HCT116 (cell line): ENCODE results near the gene ASPG. TPM values are rescaled to one million over a fixed set of nuclear protein-coding genes. Genes with fewer than 3 reads are reported as not detected.

Source experiments
- ATAC-seq: fragments of 200-7000 bp; cut with Tn5 transposase; 2 replicates; pipeline ENCODE4 v1.9.1; 2020; ENCODE audit warnings: mild to moderate bottlenecking, moderate library complexity
- BruUV-seq: library from RNA; stranded (reverse); fragments of 400-500 nt; replicated peaks from 2 replicates; lab custom pipeline; 2021; lab: Mats Ljungman, UMichigan
- CTCF ChIA-PET: fragments of 300-600 bp; sonication (Branson Sonifier 250); formaldehyde crosslinking; loops from one replicate; lab custom pipeline; 2021; ENCODE audit warnings: antibody characterized with exemption; lab: Charles Lee
- POLR2A ChIA-PET: fragments of 300-600, 350-600 bp; sonication (Branson Sonifier 250); formaldehyde crosslinking; loops from one replicate; lab custom pipeline; 2021; ENCODE audit warnings: antibody characterized with exemption; lab: Charles Lee
- RAD21 ChIA-PET, 2 experiments: fragments of 300-600 bp; sonication (Branson Sonifier 250); formaldehyde crosslinking; loops; one replicate each; lab custom pipeline; 2023; ENCODE audit warnings: low total read pairs in 2 of 2; ENCODE audit not compliant: uncharacterized antibody in 2 of 2, unreplicated experiment in 2 of 2, low non-redundant PET in 1 of 2; lab: Charles Lee
- DNase-seq: peaks from one replicate; pipeline ENCODE4 v3.0.0-alpha.2; 2010; ENCODE audit warnings: low read depth, low spot score
- H2AFZ ChIP-seq: fragments of 200-600 bp; shearing (Covaris generic), sonication (generic); 2 replicates; pipeline ENCODE4 v1.6.1; 2017; ENCODE audit warnings: low read depth, mixed run types, mixed read lengths, antibody characterized with exemption, low read length; ENCODE audit not compliant: poor library complexity, severe bottlenecking
- H3K27ac ChIP-seq: 2 replicates; pipeline ENCODE4 v1.5.1; 2012; ENCODE audit warnings: low read depth, low read length
- H3K27me3 ChIP-seq: fragments of 200-600 bp; sonication (generic); 2 replicates; pipeline ENCODE4 v1.6.1; 2016; ENCODE audit warnings: mixed run types, low read length, mixed read lengths; ENCODE audit not compliant: insufficient read depth
- H3K36me3 ChIP-seq, 2 experiments: fragments of 200-500 bp in 1 of 2; fragments of 200-600 bp in 1 of 2; sonication (Bioruptor generic) in 1 of 2; sonication (generic) in 1 of 2; 2 replicates each; pipeline versions ENCODE4 v1.5.1 to v1.6.1; 2014 to 2016; ENCODE audit warnings: low read length in 2 of 2, inconsistent platforms in 1 of 2, mixed read lengths in 1 of 2, mixed run types in 1 of 2; ENCODE audit not compliant: insufficient read depth in 2 of 2, control insufficient read depth in 1 of 2
- H3K4me1 ChIP-seq, 2 experiments: fragments of 200-600 bp in 1 of 2; sonication (generic) in 1 of 2; 2 replicates each; pipeline versions ENCODE4 v1.5.1 to v1.6.1; 2012 to 2017; ENCODE audit warnings: low read length in 2 of 2, inconsistent platforms in 1 of 2, mild to moderate bottlenecking in 1 of 2, mixed read lengths in 1 of 2, mixed run types in 1 of 2, moderate library complexity in 1 of 2; ENCODE audit not compliant: insufficient read depth in 2 of 2, control insufficient read depth in 1 of 2
- H3K4me2 ChIP-seq: fragments of 200-600 bp; sonication (generic); 2 replicates; pipeline ENCODE4 v1.6.1; 2017; ENCODE audit warnings: mixed run types, low read length, mixed read lengths
- H3K4me3 ChIP-seq, 2 experiments: fragments of 200-600 bp in 1 of 2; sonication (generic) in 1 of 2; replicated peaks in 1 of 2; 2 replicates each; pipeline ENCODE4 v1.5.1; 2011 to 2016; ENCODE audit warnings: low read length in 2 of 2, control low read depth in 1 of 2, low read depth in 1 of 2, mild to moderate bottlenecking in 1 of 2, mixed read lengths in 1 of 2, mixed run types in 1 of 2
- H3K79me2 ChIP-seq: fragments of 200-600 bp; sonication (generic); 2 replicates; pipeline ENCODE4 v1.6.1; 2017; ENCODE audit warnings: mild to moderate bottlenecking, mixed run types, low read length, moderate library complexity, mixed read lengths; ENCODE audit not compliant: insufficient read depth
- H3K9ac ChIP-seq: fragments of 200-600 bp; sonication (generic); 2 replicates; pipeline ENCODE4 v1.6.1; 2016; ENCODE audit warnings: low read length, mixed read lengths
- H3K9me2 ChIP-seq: fragments of 200-600 bp; sonication (generic), shearing (Covaris generic); 2 replicates; pipeline ENCODE4 v1.6.1; 2017; ENCODE audit warnings: mixed run types, mild to moderate bottlenecking, moderate library complexity; ENCODE audit not compliant: insufficient read depth
- H3K9me3 ChIP-seq, 2 experiments: fragments of 200-500 bp in 1 of 2; fragments of 200-600 bp in 1 of 2; sonication (Bioruptor generic) in 1 of 2; sonication (generic) in 1 of 2; 2 replicates each; pipeline ENCODE4 v1.6.1; 2014 to 2017; ENCODE audit warnings: low read length in 2 of 2, mixed read lengths in 2 of 2, inconsistent platforms in 1 of 2, low read depth in 1 of 2, mild to moderate bottlenecking in 1 of 2, mixed run types in 1 of 2, moderate library complexity in 1 of 2; ENCODE audit not compliant: control insufficient read depth in 1 of 2, insufficient read depth in 1 of 2
- H4K20me1 ChIP-seq: fragments of 200-600 bp; sonication (generic), shearing (Covaris generic); 2 replicates; pipeline ENCODE4 v1.6.1; 2017; ENCODE audit warnings: mixed run types, mild to moderate bottlenecking, moderate library complexity; ENCODE audit not compliant: insufficient read depth
- CBX3 ChIP-seq: IDR thresholded peaks from 2 replicates; pipeline ENCODE4 v1.6.1; 2012; ENCODE audit warnings: low read depth
- EGR1 ChIP-seq: IDR thresholded peaks from 2 replicates; pipeline ENCODE4 v1.6.1; 2012; ENCODE audit warnings: low read depth
- FOSL1 ChIP-seq: IDR thresholded peaks from 2 replicates; pipeline ENCODE4 v1.6.1; 2012; ENCODE audit warnings: low read depth
- JUND ChIP-seq: IDR thresholded peaks from 2 replicates; pipeline ENCODE4 v1.6.1; 2012
- POLR2A ChIP-seq: IDR thresholded peaks from 2 replicates; pipeline ENCODE4 v1.7.0; 2011; ENCODE audit warnings: borderline replicate concordance; ENCODE audit not compliant: insufficient read depth, insufficient read length; ENCODE audit errors: extremely low read depth
- RAD21 ChIP-seq: IDR thresholded peaks from 2 replicates; pipeline ENCODE4 v1.6.1; 2012; ENCODE audit warnings: low read depth, mild to moderate bottlenecking
- SIN3A ChIP-seq: IDR thresholded peaks from 2 replicates; pipeline ENCODE4 v1.6.1; 2012; ENCODE audit warnings: low read depth
- SP1 ChIP-seq: IDR thresholded peaks from 2 replicates; pipeline ENCODE4 v1.6.1; 2012; ENCODE audit warnings: low read depth
- TCF7L2 ChIP-seq: IDR thresholded peaks from 2 replicates; pipeline ENCODE4 v1.7.0; 2011; ENCODE audit warnings: borderline replicate concordance, inconsistent platforms; ENCODE audit not compliant: insufficient read depth, insufficient read length; ENCODE audit errors: extremely low read depth
- intact Hi-C: fragments of 100-400 bp; cut with micrococcal nuclease; formaldehyde crosslinking; loops from 2 replicates; pipeline ENCODE4 v1.10.0; 2022
- total RNA-seq: library from RNA; stranded (reverse); gene quantifications from one replicate; pipeline ENCODE4 v1.2.1, GENCODE V29; 2021; ENCODE audit not compliant: unreplicated experiment
- TF ChIP-seq, protein P1 (sequence below): IDR thresholded peaks from 2 replicates; pipeline ENCODE4 v1.6.1; 2012
- TF ChIP-seq, protein P2 (sequence below), 3 experiments: fragments of 200-600 bp in 1 of 3; sonication (generic) in 1 of 3; IDR thresholded peaks in 2 of 3; conservative IDR thresholded peaks in 1 of 3; 2 replicates each; pipeline ENCODE4 v1.5.1; 2012 to 2017; ENCODE audit warnings: low read depth in 2 of 3, low read length in 2 of 3, antibody characterized with exemption in 1 of 3, borderline replicate concordance in 1 of 3, control low read depth in 1 of 3, mild to moderate bottlenecking in 1 of 3, mixed read lengths in 1 of 3, mixed run types in 1 of 3, moderate library complexity in 1 of 3; ENCODE audit not compliant: insufficient read depth in 1 of 3

Gene ASPG
- total RNA-seq, 1 experiment from 2014 or later, result not detected

DNA sequence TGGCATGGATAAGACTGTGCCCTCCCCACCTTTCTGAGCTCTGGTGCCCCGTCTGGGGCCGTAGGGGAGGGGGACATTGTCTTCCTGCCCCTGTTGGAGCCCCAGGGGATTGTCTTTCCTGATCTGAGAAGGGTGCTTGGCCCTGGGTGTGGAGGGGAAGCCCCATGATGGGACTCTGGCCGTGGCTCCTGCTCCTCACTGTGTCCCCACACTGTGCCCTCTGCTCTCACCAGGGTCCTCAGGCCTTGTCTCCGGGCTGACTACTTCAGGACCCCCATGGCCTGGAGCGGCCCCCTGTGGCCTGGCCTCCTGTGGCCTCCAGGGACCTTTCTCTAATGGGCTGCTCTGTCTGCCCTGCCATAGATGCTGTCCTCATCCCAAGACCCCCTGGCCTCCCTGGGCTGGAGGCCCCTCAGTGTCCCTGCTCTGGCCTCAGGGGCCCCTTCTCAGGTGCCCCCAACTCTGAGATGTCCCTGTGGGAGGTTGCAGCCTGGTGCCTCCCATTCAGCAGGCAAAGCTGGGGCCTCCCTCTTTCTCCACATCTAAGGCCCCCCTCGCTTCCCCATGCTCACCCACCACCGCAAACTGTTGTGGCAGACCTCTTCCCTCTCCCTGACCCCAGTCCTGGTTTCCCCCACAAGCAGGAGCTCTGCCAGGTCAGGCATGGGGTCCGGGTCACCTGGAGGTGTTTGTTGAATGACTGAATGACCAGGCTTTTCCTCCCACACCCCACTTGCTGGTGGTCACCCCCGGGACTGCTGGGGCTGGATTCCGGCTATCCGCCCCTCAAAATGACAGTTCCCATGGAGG lies 56.8 kb downstream of the ASPG start:
- DNase-seq (no peak), ATAC-seq (no peak)
- Histone ChIP-seq H4K20me1 (no peaks in the 10 kb centered on the region), H3K4me3 (no peak overlapping the region), H3K4me2 (no peak overlapping the region), H2AFZ (no peak overlapping the region), H3K79me2 (peaks cover 28% of the 10 kb centered on the region; the same call in 1 of the 2 replicates), H3K9me2 (no peaks in the 10 kb centered on the region), H3K4me1 (peaks cover 8 to 23% of the 10 kb centered on the region in 2 experiments; a peak in 3 of 4 replicates), H3K27me3 (no peaks in the 10 kb centered on the region), H3K27ac (no peak overlapping the region), H3K9me3 (no peaks in the 10 kb centered on the region)
- ChIA-PET POLR2A (no interaction called here), CTCF (interaction anchor here (1.4 kb wide), 1 partner anchor 422 kb away, joined by 3 read pairs; no protein-coding TSS in a partner anchor), RAD21 (no interaction called here)
- no TSS peak for BruUV-seq
- intact Hi-C loops, result no loop called here
- TF ChIP-seq FOSL1 (no peak), RAD21 (no peak), SP1 (no peak), CBX3 (no peak), SIN3A (no peak), POLR2A (no peak), JUND (no peak), EGR1 (no peak), TCF7L2 (no peak)
- TF ChIP-seq, protein P1, sequence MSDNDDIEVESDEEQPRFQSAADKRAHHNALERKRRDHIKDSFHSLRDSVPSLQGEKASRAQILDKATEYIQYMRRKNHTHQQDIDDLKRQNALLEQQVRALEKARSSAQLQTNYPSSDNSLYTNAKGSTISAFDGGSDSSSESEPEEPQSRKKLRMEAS, result no peak
- TF ChIP-seq, protein P2, sequence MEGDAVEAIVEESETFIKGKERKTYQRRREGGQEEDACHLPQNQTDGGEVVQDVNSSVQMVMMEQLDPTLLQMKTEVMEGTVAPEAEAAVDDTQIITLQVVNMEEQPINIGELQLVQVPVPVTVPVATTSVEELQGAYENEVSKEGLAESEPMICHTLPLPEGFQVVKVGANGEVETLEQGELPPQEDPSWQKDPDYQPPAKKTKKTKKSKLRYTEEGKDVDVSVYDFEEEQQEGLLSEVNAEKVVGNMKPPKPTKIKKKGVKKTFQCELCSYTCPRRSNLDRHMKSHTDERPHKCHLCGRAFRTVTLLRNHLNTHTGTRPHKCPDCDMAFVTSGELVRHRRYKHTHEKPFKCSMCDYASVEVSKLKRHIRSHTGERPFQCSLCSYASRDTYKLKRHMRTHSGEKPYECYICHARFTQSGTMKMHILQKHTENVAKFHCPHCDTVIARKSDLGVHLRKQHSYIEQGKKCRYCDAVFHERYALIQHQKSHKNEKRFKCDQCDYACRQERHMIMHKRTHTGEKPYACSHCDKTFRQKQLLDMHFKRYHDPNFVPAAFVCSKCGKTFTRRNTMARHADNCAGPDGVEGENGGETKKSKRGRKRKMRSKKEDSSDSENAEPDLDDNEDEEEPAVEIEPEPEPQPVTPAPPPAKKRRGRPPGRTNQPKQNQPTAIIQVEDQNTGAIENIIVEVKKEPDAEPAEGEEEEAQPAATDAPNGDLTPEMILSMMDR (IDR thresholded peaks at IDR 0.05 in 2 of 3, conservative IDR thresholded peaks at IDR 0.05 in 1 of 3; ENCODE audit: borderline replicate concordance in 1 of 3, insufficient read depth in 1 of 3, low read depth in 2 of 3, low read length in 2 of 3), result no peak
- TF ChIP-seq, all 23 proteins: peak for 0
- Histone ChIP-seq H3K36me3 (no peaks in the 10 kb centered on the region), H3K9ac (no peak overlapping the region)
